ENCODE results near the gene RNF217. TPM values are rescaled to one million over a fixed set of nuclear protein-coding genes. Genes with fewer than 3 reads are reported as not detected.
A peak's percentile ranks its signal among the peaks of the same experiment; 100 is the strongest.
"Not testable (repeated sequence)": the region's sequence is repeated elsewhere in the genome, so short reads cannot be mapped to it uniquely, and the experiment has no call there.

RNF217 gene
- total RNA-seq, 4 donors from 2014 or later: 4.5 to 15.5 (median 12.4) TPM

DNA sequence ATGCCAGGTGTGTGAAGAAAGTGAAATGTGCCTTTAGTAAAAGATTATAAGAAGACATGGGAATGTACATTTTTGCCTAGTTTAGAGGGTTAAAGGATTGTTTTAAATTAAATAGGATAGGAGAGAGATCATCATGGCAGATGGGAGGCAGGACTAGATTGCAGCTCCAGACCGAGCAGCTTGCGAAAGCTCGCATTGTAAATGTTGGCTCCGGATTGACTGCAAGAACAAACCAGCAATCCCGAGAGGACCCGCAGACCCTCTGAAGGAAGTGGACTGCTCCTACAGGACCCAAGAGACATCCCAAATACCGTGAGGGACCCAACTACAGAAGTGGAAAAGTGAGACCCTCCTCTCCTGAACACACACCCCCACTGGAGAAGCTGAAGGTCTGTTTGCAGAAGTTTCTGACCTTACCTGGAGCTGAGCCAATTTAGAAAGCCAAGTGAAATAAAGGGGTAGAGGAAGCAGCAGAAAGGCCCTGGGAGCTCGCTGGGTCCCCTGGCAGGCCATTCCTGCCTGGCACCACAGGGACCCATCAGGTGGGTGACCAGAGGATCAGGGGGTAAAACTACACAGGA is 161.3 kb downstream of the RNF217 start:
- no peak for DNase-seq
- Histone ChIP-seq H3K9me3 (no peaks in the 10 kb centered on the region), H3K4me1 (no peaks in the 10 kb centered on the region), H3K27me3 (no peaks in the 10 kb centered on the region), H3K36me3 (no peaks in the 10 kb centered on the region), H3K27ac (no peak overlapping the region), H3K4me3 (peak overlapping the region in 1 of 4 donors; percentile 5)
- in situ Hi-C loops (cut with MboI; ENCODE audit: low sequenced_read_pairs in 4 of 4): no loop called here
- ATAC-seq: no peak
- TF ChIP-seq POLR2A (IDR thresholded peaks at IDR 0.05): no peak
- TF ChIP-seq, protein P1, sequence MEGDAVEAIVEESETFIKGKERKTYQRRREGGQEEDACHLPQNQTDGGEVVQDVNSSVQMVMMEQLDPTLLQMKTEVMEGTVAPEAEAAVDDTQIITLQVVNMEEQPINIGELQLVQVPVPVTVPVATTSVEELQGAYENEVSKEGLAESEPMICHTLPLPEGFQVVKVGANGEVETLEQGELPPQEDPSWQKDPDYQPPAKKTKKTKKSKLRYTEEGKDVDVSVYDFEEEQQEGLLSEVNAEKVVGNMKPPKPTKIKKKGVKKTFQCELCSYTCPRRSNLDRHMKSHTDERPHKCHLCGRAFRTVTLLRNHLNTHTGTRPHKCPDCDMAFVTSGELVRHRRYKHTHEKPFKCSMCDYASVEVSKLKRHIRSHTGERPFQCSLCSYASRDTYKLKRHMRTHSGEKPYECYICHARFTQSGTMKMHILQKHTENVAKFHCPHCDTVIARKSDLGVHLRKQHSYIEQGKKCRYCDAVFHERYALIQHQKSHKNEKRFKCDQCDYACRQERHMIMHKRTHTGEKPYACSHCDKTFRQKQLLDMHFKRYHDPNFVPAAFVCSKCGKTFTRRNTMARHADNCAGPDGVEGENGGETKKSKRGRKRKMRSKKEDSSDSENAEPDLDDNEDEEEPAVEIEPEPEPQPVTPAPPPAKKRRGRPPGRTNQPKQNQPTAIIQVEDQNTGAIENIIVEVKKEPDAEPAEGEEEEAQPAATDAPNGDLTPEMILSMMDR (IDR thresholded peaks at IDR 0.05 in 4 of 5, conservative IDR thresholded peaks at IDR 0.05 in 1 of 5): no peak
- intact Hi-C loops (cut with DNase I; ENCODE audit: low total_unique reads): no loop called here

DNA sequence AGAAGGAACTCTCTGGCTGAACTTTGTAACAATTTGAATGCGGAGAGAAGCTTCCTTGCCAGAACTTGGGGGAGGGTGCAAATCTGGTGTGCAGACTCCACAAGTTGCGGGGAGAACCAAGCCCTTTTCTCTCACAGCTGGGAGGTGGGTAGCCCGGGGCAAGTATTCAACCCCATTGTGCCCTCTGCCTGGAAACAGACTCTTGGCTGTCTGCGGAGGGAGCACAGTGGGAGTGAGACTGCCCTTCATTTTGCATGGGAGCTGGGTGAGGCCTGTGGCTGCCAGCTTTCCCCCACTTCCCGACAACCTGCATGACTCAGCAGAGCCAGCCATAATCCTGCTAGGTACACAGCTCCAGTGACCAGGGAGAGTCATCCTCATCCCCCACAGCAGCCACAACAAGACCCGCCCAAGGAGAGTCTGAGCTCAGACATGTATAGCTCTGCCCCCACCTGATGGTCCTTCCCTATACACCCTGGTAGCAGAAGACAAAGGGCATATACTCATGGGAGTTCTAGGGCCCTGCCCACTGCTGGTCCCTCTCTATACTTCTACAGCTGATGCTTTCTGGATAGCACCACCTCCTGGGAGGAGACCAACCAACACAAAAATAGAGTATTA is 161.9 kb downstream of the RNF217 start:
- TF ChIP-seq, protein P1 (IDR thresholded peaks at IDR 0.05 in 4 of 5, conservative IDR thresholded peaks at IDR 0.05 in 1 of 5): no peak
- no peak for TF ChIP-seq POLR2A (IDR thresholded peaks at IDR 0.05)
- intact Hi-C loops (cut with DNase I; ENCODE audit: low total_unique reads) (no loop called here), in situ Hi-C loops (cut with MboI; ENCODE audit: low sequenced_read_pairs in 4 of 4) (no loop called here)
- H3K9me3 ChIP-seq: no peaks in the 10 kb centered on the region
- H3K36me3 ChIP-seq: no peaks in the 10 kb centered on the region
- H3K4me1 ChIP-seq: no peaks in the 10 kb centered on the region
- peak overlapping the region in 1 of 4 donors; percentile 5 for H3K4me3 ChIP-seq
- ATAC-seq (no peak), DNase-seq (no peak)
- no peak overlapping the region for H3K27ac ChIP-seq
- no peaks in the 10 kb centered on the region for H3K27me3 ChIP-seq

DNA sequence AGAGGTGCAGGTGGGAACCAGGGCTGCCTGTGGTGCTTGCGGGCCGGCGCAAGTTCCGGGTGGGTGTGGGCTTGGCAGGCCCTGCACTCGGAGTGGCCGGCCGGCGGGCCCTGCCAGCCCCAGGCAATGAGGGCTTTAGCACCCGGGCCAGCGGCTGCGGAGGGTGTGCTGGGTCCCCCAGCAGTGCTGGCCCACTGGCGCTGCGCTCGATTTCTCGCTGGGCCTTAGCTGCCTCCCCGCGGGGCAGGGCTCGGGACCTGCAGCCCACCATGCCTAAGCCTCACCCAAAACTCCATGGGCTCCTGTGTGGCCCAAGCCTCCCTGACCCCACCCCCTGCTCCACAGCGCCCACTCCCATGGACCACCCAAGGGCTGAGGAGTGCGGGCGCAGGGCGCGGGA is 163.6 kb downstream of the RNF217 start:
- intact Hi-C loops (cut with DNase I; ENCODE audit: low total_unique reads); in situ Hi-C loops (cut with MboI; ENCODE audit: low sequenced_read_pairs in 4 of 4); H3K27me3 ChIP-seq; H3K36me3 ChIP-seq; H3K4me3 ChIP-seq; H3K27ac ChIP-seq; DNase-seq; H3K9me3 ChIP-seq; H3K4me1 ChIP-seq; ATAC-seq: not testable (repeated sequence)

DNA sequence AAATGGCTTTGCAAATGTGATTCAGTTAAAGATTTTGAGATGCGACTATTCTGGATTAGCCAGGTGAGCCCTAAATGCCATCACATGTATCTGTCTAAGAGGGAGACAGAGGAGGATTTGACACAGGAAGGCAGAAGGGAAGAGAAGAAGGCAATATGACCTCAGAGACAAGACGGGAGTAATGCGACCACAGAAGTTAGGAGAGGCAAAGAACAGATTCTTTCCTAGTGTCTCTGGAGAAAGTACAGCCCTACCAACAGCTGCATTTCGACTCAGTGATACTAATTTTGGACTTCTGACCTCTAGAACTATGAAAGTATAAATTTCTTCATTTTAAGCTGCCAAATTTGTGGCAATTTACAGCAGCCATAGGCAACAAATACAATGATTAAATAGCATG is 167.1 kb downstream of the RNF217 start:
- DNase-seq: no peak
- Histone ChIP-seq H3K9me3 (no peaks in the 10 kb centered on the region), H3K36me3 (no peaks in the 10 kb centered on the region), H3K4me3 (no peak overlapping the region), H3K27ac (no peak overlapping the region), H3K4me1 (no peaks in the 10 kb centered on the region), H3K27me3 (no peaks in the 10 kb centered on the region)
- in situ Hi-C loops (cut with MboI; ENCODE audit: low sequenced_read_pairs in 4 of 4) (no loop called here), intact Hi-C loops (cut with DNase I; ENCODE audit: low total_unique reads) (no loop called here)
- ATAC-seq: no peak
- no peak for TF ChIP-seq POLR2A (IDR thresholded peaks at IDR 0.05)
- TF ChIP-seq, protein P1 (IDR thresholded peaks at IDR 0.05 in 4 of 5, conservative IDR thresholded peaks at IDR 0.05 in 1 of 5): no peak

DNA sequence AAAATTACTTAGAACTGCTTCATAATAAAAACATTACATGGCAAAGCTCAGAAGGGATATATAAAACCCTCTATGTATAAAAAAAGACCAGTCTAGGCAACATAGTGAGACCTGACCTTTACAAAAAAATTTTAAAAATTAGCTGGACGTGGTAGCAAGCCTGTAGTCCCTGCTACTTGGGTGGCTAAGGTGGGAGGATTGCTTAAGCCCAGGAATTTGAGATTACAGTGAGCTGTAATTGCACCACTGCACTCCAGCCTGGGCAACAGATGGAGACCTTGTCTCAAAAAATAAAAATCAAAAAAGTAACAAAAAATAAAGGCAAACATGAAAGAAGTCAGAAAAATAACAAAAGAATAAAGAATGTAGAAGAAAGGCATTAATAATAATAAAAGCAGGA is 169.8 kb downstream of the RNF217 start:
- DNase-seq: no peak
- ATAC-seq: no peak
- TF ChIP-seq, protein P1 (IDR thresholded peaks at IDR 0.05 in 4 of 5, conservative IDR thresholded peaks at IDR 0.05 in 1 of 5): no peak
- no peak for TF ChIP-seq POLR2A (IDR thresholded peaks at IDR 0.05)

More for the DNA sequence above, 169.8 kb downstream of the RNF217 start:
- intact Hi-C loops (cut with DNase I; ENCODE audit: low total_unique reads): no loop called here
- H3K4me1 ChIP-seq: no peaks in the 10 kb centered on the region
- H3K4me3 ChIP-seq: no peak overlapping the region
- in situ Hi-C loops (cut with MboI; ENCODE audit: low sequenced_read_pairs in 4 of 4): no loop called here
- H3K27me3 ChIP-seq: no peaks in the 10 kb centered on the region
- no peaks in the 10 kb centered on the region for H3K36me3 ChIP-seq
- H3K9me3 ChIP-seq: no peaks in the 10 kb centered on the region
- no peak overlapping the region for H3K27ac ChIP-seq
